GM21528 (cell line): ENCODE results near the gene AK1.
A peak's percentile ranks its signal among the peaks of the same experiment; 100 is the strongest.
"Not testable (repeated sequence)": the region's sequence is repeated elsewhere in the genome, so short reads cannot be mapped to it uniquely, and the experiment has no call there.

Experiments
- ATAC-seq: cut with Tn5 transposase; IDR thresholded peaks from one replicate; pipeline ENCODE4 v1.9.1; 2021; ENCODE audit warnings: mild to moderate bottlenecking, moderate library complexity; ENCODE audit not compliant: unreplicated experiment, low FRiP score

AK1 gene

GRCh38 chr9:127870153-127870491, 7.4 kb downstream of the AK1 start:
- not testable (repeated sequence) for ATAC-seq

DNA sequence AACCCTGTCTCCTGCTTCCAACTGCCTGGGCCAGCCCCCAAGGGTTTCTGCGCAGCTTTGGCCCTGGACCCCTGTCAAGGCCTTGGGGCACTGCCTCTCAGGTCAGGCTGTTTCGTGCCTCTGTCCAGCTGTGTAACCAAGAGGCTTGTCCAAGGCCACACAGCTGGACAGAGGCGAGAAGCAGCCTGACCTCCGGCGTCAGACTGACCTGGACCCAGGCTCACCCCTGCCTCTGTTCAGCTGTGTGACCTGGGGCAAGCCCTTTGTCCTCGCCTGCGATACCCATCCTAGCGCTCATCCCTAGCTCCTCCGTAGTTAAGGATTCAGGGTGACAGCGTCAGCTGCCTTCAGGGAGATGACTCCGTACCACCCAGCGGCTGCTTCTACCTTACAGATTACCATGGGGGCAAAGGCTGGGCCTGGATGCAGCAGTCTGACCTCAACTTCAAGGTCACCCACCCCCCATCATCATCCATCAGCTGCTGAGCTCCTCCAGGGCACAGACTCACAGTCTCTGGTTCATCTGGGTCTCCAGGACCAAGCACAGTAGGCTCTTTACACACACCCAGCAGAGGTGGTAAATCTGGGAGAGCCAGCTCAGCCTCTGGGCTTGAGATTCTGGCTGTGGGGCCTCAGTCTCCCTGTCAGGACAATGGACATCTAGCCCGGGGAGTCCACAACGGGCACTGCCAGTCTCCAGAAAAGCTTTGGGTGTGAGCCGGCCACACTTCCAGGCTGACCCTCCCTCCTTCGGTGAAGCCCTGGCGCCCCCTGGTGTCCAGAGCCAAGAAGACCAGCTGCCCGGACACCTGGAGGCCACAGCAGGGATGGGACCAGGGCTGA, 7.9 kb downstream of the AK1 start:
- peak; percentile 59 for ATAC-seq

DNA sequence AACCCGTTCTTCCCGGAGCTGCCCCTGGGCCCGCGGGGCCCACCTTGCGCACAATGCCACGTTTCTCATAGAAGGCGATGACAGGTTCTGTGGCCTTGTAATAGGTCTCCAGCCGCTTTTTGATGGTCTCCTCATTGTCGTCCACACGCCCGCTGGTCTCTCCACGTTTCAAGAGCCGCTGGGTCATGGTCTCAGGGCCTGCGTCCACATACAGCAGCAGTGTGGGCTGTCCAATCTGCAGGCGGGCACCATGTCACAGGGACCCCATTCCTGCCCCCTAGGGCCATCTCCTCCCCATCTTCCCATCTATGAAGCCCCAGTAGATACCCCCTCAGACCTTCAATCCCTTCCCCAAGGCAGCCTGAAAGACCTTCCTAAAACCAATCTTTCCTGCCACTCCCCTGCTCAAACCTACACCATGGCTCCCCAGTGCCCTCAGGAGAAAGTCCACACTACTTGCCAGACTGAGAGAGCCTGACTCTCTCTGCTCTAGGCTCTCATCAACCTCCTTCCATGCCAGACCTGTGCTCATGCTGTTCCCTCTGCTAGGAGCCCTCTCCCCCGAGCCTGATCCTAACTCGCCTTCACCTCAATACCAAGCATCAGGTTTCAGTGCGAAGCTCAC, 9.1 kb downstream of the AK1 start:
- no peak for ATAC-seq

DNA sequence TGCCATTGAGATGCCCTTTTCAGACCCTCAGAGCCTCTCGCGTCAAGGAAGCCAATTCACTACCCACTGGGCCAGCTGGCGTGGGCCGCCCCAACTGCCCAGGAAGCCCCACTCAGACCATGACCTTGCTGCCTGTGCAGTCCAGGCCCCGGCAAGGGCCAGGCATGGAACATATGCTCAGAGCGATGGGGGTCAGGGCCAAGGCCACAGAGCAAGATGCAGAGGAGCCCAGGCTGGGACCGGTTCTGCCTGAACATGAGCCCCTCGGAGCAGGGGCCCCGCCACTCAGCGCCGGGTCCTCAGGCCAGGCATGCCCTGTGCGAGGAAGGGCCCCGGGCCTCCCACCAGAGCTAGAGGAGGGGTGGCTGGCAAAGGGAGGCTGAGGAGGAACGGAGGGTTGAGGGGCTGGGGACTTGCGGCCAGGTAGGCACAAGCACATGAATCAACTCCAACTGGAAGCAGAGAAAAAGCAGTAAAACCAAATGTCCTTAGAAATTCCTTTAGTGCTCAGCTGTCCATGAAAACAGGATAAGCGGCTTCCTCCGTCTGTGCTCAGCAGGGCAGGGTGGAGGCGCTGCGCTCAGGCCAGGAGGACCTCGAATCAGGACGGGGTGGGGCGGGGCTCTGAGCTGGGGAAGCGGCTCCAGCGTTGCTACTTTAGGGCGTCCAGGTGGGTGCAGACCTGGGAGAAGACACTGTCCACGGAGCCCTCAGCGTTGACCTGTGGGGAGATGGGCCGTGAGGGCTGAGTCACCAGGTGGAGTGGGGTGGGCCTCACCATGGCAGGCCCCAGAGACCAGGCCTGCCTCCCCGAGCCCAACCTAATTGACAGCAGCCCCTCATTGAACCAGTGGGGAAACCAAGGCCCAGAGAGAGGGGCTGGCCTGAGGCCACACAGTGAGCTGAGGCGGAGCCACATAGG, 9.9 kb downstream of the AK1 start:
- no peak for ATAC-seq

DNA sequence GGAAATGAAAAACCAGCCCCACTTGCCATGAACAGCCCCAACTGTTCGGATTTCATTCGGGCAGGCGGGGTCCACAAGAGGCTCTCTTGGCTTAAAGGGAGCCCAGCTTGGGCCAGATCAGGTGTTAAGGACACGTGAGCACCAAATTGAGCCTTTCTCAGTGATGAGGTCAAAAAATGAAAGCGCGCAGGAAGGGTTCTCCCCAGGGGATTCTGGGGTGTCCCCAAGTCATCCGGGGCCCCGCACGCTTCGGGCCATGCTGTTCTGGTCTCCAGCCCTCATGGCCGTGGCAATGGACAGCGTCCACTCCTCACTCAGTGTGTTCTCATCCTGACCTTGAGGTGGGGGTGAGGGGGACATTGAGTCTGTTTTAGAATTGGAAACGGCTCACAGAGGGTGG, 10.9 kb downstream of the AK1 start:
- no peak for ATAC-seq

GRCh38 chr9:127865645-127866464, 11.6 kb downstream of the AK1 start:
- no peak for ATAC-seq

- ATAC-seq = no peak
Measured at GRCh38 chr9:127863191-127863621, 14.3 kb downstream of the AK1 start.

GRCh38 chr9:127862075-127863011, 15.1 kb downstream of the AK1 start:
- ATAC-seq = no peak

- ATAC-seq = no peak
Measured at GRCh38 chr9:127860779-127861178, 16.7 kb downstream of the AK1 start.

DNA sequence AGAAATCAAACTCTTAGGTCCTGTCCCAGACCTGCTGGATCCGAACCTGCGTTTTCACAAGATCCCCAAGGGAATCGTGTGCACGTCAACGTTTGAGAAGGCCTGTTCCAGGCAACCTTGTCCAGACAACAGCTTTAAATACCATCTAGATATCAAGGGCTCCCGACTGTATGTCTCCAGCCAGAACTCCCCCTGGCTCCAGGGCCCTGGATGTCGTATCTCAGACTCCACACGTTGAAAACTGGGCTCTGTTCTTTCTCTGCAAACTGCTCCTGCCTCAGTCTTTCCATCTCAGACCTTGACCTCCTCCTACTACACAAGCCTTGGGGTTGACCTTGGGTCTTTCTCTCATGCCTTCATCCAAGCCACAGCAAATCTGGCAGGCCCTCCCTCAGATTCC, 17.2 kb downstream of the AK1 start:
- ATAC-seq = no peak

GRCh38 chr9:127858041-127858512, 19.4 kb downstream of the AK1 start:
- no peak for ATAC-seq

- ATAC-seq = no peak
Measured at GRCh38 chr9:127857278-127857677, 20.2 kb downstream of the AK1 start.

- no peak for ATAC-seq
Measured at GRCh38 chr9:127856729-127857116, 20.8 kb downstream of the AK1 start.

GRCh38 chr9:127856094-127856728, 21.3 kb downstream of the AK1 start:
- ATAC-seq = no peak

DNA sequence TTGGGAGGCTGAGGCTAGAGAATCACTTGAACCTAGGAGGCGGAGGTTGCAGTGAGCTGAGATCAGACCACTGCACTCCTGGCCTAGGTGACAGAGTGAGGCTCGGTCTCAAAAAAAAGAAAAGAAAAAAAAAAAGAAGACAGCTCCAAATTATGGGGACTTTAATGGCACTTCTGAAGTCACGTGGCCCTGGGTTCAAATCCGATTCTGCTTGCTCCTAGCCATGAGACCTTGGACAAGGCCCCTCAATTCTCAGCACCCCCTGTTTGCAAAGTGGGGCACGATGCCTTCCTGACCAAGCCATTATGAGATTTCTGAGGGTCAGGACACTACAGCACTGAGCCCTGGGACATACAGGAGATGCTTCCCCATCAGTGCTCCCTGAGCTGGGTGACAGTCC, 22.0 kb downstream of the AK1 start:
- no peak for ATAC-seq

DNA sequence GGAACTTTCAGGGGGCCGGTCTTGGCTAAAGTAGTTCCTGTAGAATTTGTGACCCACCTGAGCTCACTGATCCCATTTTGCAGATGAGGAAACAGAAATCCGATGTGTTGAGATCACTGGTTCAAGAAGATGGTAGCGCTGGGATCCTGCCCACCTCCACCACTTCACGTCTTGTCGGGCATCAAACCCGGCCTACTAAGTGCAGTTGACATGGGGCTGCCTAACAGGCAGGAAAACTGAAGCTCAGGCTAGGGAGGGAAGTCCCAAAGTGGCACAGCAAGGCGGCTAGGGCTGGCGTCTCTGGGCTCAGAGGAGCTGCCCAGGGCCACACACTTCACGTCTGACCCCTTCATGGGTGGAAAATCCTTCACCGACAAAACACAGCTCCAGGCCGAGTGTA, 22.5 kb downstream of the AK1 start:
- no peak for ATAC-seq

DNA sequence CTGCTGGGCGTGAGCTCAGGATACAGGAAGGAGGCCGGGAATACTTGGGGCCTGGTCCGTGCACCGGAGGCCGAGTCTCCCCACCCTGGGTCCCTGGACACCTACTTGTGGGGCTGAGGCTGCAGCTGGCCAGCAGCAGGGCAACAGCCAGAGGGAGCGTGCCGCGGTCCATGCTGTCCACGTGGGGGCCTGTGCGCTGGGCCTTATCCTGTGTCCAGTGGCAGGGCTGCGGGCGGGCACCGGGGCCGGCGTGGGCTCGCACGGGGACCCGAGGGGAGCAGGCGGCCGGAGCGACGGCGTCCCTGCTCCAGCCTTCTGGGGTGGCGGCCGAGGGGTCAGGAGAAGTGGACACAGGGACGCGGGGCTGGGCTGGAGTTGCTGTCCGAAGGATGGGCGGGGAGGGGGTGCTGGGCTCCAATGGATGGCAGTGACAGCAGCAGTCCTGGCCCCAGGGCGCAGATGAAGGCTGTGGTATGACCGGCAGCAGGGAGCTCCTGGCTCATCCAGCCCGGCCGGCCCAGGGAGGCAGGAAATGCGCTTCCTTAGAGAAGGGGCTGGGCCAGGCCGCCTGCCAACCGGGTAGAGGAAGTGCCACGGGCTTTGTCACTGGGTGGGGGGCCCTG, 23.2 kb downstream of the AK1 start, which contains the start of gene ENG:
Gene ENG, minus strand, starts transcription at position 475 of the 623 bp plus-strand sequence. Its CDS starts 303 bp downstream, at position 172.
- ATAC-seq = no peak
